Fibroblast of the conjunctiva (primary cell): ENCODE results near the gene SERPINB1.

Source experiments
- DNase-seq: peaks from one replicate; pipeline ENCODE4 v3.0.0-alpha.2; 2010; ENCODE audit warnings: low read depth

SERPINB1 gene

DNA sequence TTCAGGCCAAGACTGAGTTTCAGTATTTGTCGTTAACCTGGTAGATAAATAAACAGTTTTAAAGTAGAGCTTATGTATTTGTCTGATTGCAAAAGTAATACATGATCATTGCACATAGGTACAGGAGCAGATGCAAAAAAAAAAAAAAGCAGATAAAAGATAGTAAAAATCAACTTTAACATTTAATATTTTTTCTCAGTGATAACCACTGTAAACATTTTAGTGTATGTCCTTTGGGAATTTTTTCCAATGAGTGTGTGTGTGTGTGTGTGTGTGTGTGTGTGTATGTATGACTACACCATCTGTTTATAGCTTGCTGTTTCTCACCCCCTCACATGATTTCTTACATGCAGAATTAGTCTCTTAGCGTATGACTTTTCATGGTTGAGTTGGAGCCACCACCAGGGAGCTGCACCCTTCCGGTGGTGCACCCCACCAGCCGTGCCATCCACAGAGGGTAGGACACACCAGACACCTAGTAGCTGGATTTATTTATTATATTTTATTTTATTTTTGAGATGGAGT is 50.2 kb downstream of the SERPINB1 start:
- no peak for DNase-seq

DNA sequence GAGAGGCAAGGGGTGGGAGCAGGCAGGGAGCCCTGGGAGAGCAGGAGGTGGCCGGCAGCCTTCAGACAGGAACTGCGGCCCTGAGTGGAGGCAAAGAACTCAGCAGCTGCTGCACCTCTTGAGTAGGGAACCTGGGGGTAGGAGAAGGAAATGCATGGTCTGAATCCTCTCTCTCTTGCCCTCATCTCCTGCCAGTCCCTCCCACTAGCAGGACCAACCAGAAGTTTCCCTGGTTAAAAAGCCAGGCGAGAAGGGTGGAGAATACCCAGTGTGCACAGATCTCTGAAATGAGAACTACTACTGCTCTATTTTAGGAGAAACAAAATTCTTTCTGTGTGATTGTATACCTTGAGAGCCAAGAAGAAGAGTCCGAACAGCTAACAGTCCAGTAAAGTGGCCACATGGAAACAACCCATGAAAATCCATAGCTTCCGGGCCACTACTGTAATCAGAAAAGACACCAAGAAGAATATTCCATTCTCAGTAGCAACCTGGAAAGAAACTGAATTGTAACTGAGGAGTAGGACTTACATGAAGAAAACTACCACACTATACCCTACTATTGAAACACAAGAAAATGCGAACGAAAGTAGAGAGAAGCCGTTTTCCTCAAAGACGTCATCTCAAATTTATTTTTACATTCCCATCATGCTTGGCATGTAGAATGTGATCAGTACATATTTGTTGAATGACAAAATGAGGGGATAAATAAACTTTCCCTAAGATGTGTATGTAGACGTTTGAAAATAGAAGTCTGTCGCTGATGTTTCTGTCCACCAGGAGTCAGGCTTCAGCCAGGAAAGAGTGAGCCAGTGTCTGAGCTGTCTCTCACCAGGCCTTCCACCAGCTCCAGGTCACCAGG is 50.8 kb downstream of the SERPINB1 start:
- DNase-seq, result peak; percentile 80

DNA sequence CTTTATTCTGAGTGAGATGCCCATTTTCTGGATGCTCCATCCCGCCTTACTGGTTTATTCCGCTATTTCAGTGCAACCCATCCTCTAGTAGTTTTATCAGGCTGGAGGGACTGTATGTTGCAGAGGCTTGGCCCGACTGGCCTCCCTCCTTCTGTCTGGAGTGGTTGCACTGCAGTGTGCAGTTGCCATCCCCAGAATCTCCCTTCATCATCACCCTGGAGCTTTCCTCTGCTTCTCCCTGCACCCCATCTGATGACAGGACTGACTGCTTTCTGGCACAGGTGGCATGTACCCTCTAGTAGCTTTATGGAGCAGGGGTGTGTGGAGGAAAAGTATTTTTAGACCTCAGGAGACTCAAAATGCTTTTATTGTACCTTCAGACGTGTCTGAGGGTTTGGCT is 55.4 kb downstream of the SERPINB1 start:
- no peak for DNase-seq

DNA sequence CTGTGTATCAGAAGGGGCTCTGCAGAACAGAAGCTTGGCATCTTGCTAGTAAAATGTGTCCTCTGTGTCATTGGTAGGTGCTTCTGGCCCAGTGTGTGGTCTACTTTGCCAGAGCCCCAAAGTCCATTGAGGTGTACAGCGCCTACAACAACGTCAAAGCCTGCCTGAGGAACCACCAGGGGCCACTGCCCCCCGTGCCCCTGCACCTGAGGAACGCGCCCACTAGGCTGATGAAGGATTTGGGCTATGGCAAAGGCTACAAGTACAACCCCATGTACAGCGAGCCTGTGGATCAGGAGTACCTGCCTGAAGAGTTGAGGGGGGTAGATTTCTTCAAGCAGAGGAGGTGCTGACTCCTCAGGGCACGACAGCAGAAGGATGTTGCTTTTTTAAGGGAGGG is 56.7 kb downstream of the SERPINB1 start:
- DNase-seq, result no peak

DNA sequence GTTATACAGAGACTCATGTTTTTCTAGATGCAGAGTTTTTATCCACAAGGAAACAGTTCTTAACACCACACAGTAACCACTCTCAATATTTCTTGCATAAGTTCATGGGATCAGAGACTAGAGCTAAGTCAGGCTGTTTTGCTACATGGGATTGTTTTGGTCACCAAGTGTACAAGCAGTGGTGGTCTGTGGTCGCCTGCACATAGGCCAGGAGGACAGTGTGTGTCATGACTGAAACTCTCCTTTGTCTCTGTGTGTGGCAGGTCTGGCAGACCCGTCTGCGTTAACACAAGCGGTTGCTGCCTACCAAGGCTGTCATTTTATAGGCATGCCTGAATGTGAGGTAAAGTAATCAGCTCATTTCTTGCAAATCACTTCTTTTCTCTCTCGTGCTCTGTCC is 57.6 kb downstream of the SERPINB1 start:
- DNase-seq, result no peak

DNA sequence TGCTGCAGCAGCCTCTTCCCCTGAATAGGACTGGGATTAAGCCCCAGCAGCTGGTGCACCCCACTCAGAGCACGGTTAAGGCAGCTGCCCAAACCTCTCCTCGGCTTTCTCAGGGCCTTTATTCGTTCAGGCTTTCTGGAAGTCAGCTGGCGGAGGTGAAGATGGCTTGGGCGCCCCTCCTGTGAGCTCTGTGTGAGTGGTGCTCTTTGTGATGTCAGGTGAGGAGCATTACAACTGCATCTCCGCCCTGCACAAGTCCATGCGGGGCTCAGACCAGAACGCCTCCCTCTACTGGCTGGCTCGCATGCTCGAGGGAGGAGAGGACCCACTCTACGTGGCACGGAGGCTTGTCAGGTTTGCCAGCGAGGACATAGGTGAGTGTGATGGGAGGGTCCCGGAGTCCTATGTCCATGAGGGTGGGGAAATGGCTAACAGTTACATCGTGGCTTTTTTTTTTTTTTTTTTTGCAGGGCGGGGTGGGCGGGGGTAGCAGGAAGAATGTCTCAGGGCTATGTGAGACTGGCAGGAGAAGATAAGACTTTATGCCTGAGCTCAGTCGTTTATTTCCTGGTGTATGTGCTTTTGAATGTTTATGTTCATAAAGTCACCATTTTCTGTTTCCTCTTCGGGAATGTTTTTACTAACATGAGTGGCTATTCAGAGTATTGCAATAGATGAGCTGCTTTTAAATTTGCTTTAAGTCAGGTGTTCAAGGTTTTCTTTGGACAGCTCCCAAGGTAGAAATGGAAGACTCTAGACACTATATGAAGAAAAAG is 58.3 kb downstream of the SERPINB1 start:
- no peak for DNase-seq

DNA sequence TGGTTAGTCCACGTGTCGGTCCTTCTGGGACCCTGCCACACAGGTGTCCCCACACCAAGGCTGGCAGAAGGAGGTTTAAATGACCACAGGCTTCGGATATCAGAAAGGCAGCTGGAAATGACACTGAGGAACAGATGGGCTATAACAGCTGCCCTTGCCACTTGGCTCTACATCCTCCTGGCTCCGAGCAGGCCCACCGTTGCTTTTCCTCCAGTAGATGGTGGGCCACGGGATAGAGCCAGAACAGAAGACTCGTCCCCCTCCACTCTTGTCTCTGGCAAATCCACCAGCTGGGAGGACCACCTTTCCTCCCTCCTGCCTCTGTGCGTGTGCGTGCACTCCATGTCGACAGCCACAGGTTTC is 58.9 kb downstream of the SERPINB1 start:
- DNase-seq, result no peak

DNA sequence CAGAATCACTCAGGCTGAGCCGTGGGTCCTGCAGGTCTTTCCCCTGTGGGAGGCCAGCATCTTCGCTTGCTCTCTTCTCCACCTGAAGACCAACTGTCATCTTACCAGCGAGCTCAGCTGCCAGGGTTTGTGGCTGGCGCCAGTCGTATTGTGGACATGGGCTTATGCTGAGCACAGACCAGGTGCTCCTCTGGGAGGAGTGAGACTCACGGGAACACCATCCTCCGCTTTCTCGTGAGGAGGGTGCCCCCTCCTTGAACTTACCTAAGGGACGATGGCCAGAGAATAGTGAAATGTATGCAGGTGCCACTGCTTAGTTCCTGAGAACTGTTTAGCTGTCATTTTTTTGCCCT is 59.3 kb downstream of the SERPINB1 start:
- no peak for DNase-seq
